KOPT-K1 (cell line): Measurements from ENCODE around the gene UBXN6.

Experiments used
- H3K27ac ChIP-seq: fragments of 200-600 bp; sonication (generic); 2 replicates; pipeline ENCODE4 v1.5.1; 2016; ENCODE audit warnings: antibody characterized with exemption, mild to moderate bottlenecking, low read depth, low read length; ENCODE audit not compliant: poor library complexity, severe bottlenecking
- H3K36me3 ChIP-seq: fragments of 200-600 bp; sonication (generic); 2 replicates; pipeline ENCODE4 v1.5.1; 2017; ENCODE audit warnings: antibody characterized with exemption, mild to moderate bottlenecking, low read length, moderate library complexity; ENCODE audit not compliant: insufficient read depth
- H3K9me3 ChIP-seq: fragments of 200-600 bp; sonication (generic); 2 replicates; pipeline ENCODE4 v1.5.1; 2017; ENCODE audit warnings: antibody characterized with exemption, low read length, mild to moderate bottlenecking; ENCODE audit not compliant: insufficient read depth, poor library complexity, severe bottlenecking

Gene UBXN6, protein sequence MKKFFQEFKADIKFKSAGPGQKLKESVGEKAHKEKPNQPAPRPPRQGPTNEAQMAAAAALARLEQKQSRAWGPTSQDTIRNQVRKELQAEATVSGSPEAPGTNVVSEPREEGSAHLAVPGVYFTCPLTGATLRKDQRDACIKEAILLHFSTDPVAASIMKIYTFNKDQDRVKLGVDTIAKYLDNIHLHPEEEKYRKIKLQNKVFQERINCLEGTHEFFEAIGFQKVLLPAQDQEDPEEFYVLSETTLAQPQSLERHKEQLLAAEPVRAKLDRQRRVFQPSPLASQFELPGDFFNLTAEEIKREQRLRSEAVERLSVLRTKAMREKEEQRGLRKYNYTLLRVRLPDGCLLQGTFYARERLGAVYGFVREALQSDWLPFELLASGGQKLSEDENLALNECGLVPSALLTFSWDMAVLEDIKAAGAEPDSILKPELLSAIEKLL

DNA sequence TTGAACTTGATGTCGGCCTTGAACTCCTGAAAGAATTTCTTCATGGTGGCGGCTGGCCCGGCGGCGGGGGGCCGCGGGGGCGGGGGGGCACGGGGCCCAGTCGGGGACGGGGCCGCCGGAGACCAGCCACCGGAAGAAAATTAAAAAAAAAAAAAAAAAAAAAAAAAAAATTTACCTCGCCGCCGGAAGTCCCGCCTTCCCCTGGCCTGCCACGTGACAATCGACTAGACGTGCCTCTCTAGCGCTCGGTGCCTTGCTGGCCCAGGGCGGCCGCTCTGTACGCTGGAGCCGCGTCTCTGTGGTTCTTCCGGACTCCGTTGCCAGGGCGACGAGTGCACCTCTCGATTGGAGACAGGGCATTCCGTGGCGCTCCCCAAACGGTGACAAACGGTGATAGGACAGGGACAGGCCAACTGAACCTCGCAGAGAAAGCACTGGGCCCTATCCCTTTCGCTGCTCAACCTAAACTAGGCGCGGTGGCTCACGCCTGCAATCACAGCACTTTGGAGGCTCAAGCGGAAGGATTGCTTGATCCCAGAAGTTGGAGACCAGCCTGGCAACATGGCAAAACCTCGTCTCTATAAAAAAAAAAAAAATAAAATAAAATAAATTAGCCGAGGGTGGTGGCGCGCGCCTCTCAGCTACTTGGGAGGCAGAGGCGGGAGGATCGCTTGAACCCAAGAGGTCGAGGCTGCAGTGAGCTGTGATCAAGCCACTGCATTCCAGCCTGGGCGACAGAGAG is at the start of gene UBXN6:
UBXN6 (minus strand) TSS at position 141 of the 742 bp plus-strand sequence; CDS start at position 44, 97 bp downstream.
- Histone ChIP-seq H3K27ac (peak within 1 kb of the TSS; percentile 59), H3K9me3 (no peaks in the 10 kb centered on the region), H3K36me3 (peaks cover 10% of the 10 kb centered on the region)

DNA sequence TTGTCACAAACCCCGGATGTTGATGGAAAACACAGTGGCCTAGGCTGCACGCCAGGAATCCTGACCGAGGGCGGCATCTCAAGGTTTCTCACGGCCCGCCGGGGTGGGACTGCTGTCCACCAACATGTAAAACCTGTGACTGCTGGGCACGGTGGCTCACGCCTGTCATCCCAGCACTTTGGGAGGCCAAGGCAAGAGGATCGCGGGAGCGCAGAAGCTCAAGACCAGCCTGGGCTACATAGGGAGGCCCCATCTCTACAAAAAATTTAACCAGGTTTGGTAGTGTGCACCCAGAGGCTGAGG is 49.5 kb upstream of the UBXN6 start:
- Histone ChIP-seq H3K27ac (no peak overlapping the region), H3K36me3 (peaks cover 35% of the 10 kb centered on the region; the same call in 1 of the 2 replicates), H3K9me3 (no peaks in the 10 kb centered on the region)

DNA sequence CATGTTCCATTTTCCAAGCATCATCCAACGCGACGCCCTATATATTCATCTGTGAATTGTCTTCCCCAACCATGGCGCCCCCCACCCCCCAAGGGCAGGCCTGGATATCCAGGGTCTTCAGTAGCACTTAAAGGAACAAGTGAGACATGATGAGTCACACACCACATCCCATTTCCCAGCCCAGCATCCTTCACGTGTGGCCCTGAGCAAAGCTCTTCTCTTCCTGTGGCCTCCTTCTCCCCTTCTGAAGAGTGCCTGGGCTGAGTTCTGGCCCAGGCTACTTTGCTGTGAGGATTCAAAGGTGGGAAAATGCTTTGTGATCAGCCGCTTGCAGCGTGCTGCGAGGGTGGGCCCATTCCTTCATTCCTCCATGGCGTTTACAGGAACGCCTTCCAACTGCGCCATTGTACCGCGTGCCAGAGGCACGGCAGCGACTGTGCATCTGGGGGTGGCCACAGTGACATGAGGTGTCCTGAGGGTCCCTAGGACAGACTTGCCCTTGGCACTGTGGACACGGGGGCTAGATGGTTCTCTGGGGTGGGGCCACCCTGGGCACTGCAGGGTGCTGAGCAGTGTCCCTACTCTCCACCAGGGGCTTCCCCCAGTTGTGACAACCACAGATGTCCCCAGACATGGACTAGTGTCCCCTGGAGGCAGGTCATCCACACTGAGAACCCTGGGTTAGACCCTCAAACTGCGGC is 49.0 kb upstream of the UBXN6 start:
- Histone ChIP-seq H3K36me3 (peaks cover 40% of the 10 kb centered on the region; the same call in 1 of the 2 replicates), H3K27ac (no peak overlapping the region), H3K9me3 (no peaks in the 10 kb centered on the region)

DNA sequence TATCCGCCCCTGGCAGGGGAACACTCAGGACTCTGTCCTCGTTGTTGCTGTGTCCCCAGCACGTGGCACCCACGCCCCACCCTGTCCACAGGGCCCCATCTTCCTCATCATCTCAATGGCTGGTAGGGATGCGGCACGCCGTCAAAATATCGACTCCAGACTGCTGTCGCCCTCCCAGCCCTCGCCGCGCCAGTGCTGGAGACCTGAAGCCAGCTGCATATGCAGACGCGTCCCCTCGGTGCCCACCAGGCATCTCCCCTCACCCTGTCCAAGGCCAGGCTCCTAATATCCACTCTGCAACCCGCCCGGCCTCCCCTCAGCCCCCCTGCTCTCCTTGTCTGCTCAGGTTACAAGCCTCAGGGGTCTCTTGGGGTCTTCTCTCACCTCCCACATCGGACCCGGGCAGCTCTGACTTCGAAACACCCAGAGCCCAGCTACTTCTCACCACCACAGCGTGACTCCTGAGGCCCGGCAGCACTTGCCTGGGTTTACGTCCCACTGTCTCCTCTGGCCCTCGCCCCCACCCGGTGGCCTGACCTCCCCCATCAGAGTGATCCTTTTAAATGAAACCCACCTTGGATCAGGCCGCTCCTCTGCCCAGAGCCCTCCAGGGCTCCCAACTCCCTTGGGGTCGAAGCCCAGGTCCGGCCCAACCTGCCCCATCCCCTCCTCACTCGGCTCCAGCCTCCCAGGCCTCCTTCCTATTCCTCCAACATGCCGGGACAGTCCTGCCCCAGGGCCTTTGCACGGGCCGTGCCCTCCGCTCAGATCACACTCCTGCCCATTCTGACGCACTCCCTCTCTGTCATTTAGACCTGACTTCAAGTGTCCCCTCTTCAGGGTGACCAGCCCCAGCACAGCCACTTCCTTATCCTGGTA is 48.2 kb upstream of the UBXN6 start:
- no peak overlapping the region for H3K27ac ChIP-seq
- H3K36me3 ChIP-seq: peaks cover 48% of the 10 kb centered on the region
- no peaks in the 10 kb centered on the region for H3K9me3 ChIP-seq

DNA sequence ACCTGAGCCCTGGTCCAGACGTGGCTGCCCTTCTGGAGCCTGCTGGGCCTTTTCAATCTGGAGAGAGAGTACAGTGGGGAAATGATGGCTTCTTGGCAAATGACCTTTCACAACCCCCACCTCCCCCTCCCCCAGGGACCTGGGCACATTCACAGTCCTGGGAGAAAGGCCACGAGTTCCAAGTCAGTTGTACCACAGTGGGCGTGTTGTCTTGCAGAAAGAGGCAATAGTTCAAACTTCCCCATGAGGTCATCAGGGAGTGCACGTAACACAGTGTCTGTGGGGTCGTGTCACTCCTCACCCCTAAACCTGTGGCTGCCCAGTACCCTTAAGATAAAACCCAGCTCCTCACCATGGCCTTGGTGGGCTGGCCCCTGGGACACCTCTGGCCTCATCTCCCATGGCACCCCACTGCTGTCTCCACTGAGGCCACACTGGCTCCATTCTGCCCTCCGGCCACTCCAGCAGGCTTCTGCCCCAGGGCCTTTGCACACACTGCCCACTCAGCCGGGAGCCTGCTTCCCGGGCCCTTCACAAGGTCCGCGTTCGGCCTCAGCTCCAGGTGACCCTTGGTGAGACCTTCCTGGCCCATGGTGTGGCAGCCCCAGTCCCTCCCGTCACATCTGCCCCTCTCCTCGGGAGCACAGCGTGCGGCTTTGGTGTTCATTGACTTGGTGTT is 47.4 kb upstream of the UBXN6 start:
- no peaks in the 10 kb centered on the region for H3K9me3 ChIP-seq
- peaks cover 56% of the 10 kb centered on the region for H3K36me3 ChIP-seq
- H3K27ac ChIP-seq: no peak overlapping the region

DNA sequence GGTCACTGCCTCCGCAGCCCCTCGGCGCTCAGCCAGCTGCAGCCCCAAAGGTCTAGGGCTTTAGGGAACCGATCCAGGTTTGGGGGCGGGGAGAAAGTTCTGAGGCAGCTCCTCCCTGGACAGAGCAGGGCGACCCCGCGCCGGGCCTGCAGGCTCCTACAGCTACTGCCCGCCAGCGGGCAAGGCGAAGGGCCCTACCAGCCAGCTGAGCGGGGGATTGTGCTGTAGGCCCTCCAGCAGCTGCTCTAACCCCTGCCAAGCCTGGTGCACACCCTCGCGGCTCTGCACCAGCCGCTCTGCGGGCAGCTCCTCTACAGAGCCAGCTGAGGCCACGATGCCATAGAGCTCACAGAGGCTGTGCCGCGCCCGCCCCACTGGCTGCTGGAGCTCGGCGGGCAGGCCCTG is 46.7 kb upstream of the UBXN6 start:
- H3K36me3 ChIP-seq: peaks cover 63% of the 10 kb centered on the region
- no peak overlapping the region for H3K27ac ChIP-seq
- no peaks in the 10 kb centered on the region for H3K9me3 ChIP-seq

DNA sequence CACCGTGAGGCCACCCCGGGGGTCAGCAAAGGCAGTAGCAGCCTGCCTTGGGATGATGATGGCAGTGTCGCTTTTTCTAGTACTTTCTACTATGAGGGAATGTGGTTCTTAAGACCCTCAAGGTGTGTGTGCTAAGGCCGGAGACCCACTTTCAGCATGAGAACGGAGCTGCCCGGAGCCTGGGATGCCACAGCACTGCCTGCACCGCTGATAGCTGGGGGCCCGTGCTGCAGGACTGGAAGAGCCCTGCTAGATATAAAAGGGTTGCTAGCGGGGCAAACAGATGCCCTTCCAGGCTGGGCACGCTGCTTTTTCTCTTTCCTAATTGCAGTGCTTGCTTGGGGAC is 46.2 kb upstream of the UBXN6 start:
- Histone ChIP-seq H3K9me3 (no peaks in the 10 kb centered on the region), H3K27ac (no peak overlapping the region), H3K36me3 (peaks cover 66% of the 10 kb centered on the region)

DNA sequence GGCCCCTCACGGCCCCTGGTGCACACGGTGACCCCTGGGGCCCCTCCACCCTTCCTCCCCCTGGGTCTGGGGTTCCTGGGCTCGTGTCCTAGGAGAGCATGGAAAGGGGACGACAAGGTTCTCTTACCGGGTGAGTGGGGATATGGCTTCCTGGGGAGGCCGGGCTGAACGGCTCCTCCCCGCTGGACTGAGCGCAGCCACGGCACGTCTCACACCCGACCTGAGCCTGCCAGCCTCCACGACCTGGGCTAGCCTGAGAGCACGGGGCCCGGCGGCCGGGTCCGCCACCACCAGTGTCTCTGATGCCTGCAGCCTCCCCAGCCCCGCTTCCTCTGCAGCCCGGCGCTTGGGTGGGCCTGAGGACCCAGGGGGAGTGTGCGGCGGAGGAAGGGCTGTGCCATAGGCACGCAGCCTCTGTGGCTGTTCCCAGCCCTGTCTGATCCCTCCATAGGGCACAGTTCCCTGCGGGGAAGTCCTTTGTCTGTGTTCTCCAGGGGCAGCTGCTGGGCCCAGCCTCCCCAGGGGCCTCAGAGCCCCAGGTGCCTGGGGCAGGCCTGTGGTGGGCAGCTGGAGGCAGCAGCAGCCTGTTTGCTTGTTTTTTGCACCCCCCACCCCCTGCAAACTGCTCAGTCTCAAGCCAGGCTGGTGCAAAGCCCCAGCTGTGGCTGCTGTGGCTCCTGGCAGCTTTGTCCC is 45.7 kb upstream of the UBXN6 start:
- Histone ChIP-seq H3K9me3 (no peaks in the 10 kb centered on the region), H3K27ac (no peak overlapping the region), H3K36me3 (peaks cover 71% of the 10 kb centered on the region)

DNA sequence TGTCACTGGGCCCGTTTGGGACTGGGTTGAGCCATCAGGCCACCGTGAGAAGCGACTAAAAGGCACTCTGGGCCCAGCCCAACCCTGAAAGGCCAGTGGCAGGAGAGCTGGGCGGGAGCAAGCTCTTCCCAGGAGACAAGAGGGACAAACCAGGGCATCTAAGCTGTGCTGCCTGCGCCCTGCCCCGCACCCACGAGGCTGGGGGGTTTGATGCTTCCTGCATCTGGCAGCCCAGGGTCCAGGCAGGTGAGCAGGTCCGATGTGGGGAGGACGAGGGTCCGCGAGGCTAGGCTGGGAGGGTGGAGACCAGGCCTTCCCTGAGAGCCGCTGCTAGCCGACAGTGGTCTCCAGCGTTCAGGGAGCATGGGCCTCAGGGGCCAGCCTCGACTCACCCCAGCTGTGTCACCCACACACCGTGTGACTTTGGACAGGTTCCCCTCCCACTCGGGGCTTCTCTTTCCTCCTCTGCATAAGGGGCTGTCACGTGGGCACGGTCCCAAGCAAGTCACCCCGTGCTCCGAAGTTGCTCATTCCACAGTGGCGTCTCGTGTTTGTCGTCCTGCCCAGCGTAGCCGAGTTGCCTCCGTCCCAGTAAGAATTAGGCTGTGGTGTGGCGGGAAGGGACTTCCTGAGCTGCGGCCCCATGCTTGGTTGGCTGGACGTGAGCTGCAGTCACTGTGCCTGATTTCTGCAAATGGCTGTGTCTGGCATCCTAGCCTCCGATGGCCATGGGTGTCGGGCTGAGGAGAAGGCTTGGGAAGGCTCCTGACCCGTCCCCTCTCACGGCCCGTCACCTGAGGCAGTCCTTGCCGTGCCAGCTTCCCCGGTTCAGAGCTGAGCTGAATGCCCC is 44.9 kb upstream of the UBXN6 start:
- no peak overlapping the region for H3K27ac ChIP-seq
- no peaks in the 10 kb centered on the region for H3K9me3 ChIP-seq
- peaks cover 78% of the 10 kb centered on the region for H3K36me3 ChIP-seq

DNA sequence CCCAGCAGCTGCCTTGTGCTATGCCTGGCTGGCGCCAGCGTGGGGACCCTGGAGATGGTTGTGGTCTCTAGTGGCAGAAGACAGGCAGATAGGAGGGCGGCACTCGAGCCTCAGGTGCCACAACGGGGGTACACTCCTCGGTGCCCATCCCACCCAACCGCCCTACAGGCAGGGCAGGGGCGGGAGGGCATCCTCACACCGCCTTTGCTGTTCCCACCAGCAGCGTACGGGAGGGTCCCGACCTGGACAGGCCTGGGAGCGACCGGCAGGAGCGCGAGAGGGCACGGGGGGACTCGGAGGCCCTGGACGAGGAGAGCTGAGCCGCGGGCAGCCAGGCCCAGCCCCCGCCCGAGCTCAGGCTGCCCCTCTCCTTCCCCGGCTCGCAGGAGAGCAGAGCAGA is 44.1 kb upstream of the UBXN6 start:
- Histone ChIP-seq H3K36me3 (peaks cover 87% of the 10 kb centered on the region), H3K9me3 (no peaks in the 10 kb centered on the region), H3K27ac (no peak overlapping the region)

DNA sequence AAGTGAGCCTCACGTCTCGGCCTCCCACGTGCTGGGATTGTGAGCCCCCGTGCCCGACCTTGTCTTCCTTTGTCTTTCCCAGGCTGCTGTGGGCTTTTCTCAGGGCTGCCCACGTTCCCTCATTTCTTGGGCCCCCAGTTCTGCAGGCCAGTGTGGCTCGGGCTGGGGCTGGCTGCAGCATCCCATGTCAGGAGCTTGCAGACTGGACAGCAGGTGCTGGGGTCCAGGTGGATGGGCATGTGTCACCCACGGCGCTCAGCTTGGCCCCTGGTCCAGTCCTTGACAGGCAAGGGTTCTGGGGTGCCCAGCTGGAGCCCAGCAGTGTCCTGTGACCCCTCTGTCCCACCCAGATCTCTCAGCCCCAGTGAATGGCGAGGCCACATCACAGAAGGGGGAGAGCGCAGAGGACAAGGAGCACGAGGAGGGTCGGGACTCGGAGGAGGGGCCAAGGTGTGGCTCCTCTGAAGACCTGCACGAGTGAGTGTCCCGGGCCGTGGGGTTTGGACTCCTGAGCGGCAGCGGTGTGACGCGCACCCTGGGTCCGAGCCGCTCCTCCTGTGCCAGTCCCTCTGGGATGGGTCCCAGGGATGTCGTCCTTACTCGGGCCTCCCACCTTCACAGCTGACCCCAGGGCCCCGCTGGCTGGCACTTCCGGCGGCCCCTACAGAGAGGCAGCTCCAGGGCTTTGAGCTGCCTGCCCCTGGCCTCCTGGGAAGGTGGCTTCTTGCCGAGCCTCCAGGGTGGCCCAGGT is 43.4 kb upstream of the UBXN6 start:
- Histone ChIP-seq H3K9me3 (no peaks in the 10 kb centered on the region), H3K36me3 (peaks cover 87% of the 10 kb centered on the region), H3K27ac (no peak overlapping the region)

DNA sequence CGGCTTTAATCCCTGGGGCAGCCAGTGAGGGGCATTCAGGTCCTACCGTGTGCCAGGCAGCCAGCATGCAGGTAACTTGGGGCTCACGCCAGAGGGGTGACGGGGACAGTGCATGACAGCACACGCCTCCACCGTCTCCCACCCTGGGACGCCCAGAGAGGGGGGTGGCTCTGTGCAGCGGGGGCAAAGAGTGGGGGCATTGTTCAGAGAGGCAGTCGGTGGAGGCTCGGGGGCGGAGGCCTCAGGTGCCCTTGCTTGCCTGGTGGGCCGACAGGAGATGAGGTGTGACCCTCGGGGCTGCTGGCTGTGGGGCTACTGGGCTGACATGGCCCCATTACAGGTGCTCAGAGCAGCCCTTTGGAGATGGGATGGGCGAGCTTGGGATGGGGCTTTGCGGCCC is 42.3 kb upstream of the UBXN6 start:
- H3K36me3 ChIP-seq: peaks cover 86% of the 10 kb centered on the region

More for the DNA sequence above, 42.3 kb upstream of the UBXN6 start:
- Histone ChIP-seq H3K9me3 (no peaks in the 10 kb centered on the region), H3K27ac (no peak overlapping the region)
